Measurements from ENCODE around the gene ZRANB1. TPM values are rescaled to one million over a fixed set of nuclear protein-coding genes. Genes with fewer than 3 reads are reported as not detected.

ZRANB1 gene
- total RNA-seq, 4 donors from 2014 or later = 35.5 to 48.7 (median 44.3) TPM

GRCh38 chr10:124916098-124916584 is 25.8 kb upstream of the ZRANB1 start:
- 1 to 4% methylated on average over 8 to 9 of the region's 13 CpGs for WGBS, 2 donors (ENCODE audit: low coverage in 1 of 2)
- H3K4me1 ChIP-seq = peaks cover 0 to 55% (median 13%) of the 10 kb centered on the region in 3 donors
- no peak for TF ChIP-seq POLR2A (IDR thresholded peaks at IDR 0.05)
- no peak for TF ChIP-seq EP300 (IDR thresholded peaks at IDR 0.05)
- TF ChIP-seq, protein P1, sequence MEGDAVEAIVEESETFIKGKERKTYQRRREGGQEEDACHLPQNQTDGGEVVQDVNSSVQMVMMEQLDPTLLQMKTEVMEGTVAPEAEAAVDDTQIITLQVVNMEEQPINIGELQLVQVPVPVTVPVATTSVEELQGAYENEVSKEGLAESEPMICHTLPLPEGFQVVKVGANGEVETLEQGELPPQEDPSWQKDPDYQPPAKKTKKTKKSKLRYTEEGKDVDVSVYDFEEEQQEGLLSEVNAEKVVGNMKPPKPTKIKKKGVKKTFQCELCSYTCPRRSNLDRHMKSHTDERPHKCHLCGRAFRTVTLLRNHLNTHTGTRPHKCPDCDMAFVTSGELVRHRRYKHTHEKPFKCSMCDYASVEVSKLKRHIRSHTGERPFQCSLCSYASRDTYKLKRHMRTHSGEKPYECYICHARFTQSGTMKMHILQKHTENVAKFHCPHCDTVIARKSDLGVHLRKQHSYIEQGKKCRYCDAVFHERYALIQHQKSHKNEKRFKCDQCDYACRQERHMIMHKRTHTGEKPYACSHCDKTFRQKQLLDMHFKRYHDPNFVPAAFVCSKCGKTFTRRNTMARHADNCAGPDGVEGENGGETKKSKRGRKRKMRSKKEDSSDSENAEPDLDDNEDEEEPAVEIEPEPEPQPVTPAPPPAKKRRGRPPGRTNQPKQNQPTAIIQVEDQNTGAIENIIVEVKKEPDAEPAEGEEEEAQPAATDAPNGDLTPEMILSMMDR (IDR thresholded peaks at IDR 0.05) = no peak
- no peak for TF ChIP-seq POLR2AphosphoS5 (IDR thresholded peaks at IDR 0.05)
- H3K36me3 ChIP-seq = no peaks in the 10 kb centered on the region
- H3K4me3 ChIP-seq = peak overlapping the region; percentile 60 to 67
- H3K27me3 ChIP-seq = no peaks in the 10 kb centered on the region
- ATAC-seq = no peak
- H3K9me3 ChIP-seq = no peaks in the 10 kb centered on the region
- H3K27ac ChIP-seq = peak overlapping the region; percentile 95 to 99 (median 98)

DNA sequence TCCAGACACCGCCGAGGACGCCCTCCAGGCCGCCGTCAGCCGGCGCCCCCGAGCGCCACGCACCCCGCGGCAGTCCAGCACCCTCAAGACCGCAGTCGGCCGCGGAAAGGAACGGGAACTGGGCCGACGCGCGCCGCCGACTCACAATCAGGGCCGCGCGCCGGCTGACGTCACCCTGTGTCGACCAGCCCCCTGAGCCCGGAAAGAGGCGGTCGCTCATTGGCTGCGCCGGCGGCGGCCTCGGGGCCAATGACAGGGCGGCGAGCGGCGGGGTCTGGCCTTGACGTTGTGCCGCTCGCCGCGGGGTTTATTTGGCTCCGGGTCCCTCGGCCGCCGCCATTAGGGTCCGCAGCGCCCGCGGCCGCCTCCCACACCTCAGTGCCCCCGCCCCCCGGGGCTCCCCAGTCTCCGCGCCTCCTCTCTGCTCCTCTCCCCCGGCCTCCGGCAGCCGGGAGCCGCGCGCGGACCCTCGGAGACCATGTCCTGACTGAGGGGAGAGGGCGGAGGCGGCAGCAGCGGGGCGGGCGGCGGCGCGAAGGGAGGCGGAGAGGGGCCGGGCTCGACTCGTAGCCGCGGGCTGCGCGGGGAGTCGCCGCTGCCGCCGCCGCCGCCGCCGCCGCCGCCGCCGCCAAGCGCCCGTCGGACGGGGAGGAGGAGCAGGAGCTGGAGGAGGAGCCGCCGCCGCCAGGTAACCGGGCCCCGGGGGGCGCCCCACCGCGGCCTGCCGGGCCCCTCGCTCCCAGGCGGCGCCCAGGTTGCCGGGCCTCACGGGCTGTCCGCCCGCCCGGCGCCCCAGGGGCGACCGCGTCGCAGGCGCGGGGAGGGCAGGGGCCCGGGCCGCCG is 25.1 kb upstream of the ZRANB1 start:
- WGBS, 2 donors (ENCODE audit: low coverage in 1 of 2) = 0% methylated on average over 1 of the region's 126 CpGs; no CpG with 5 or more reads in 1 of the 2 donors
- H3K27ac ChIP-seq = peak overlapping the region; percentile 95 to 99 (median 98)
- TF ChIP-seq EP300 (IDR thresholded peaks at IDR 0.05) = no peak
- TF ChIP-seq POLR2A (IDR thresholded peaks at IDR 0.05) = peak; percentile 87 to 94
- TF ChIP-seq POLR2AphosphoS5 (IDR thresholded peaks at IDR 0.05) = peak; percentile 95
- TF ChIP-seq, protein P1 (IDR thresholded peaks at IDR 0.05) = no peak
- no peaks in the 10 kb centered on the region for H3K9me3 ChIP-seq
- no peaks in the 10 kb centered on the region for H3K36me3 ChIP-seq
- ATAC-seq = peak; percentile 99
- peak overlapping the region; percentile 60 to 67 for H3K4me3 ChIP-seq
- H3K27me3 ChIP-seq = no peaks in the 10 kb centered on the region
- H3K4me1 ChIP-seq = peaks cover 0 to 55% (median 13%) of the 10 kb centered on the region in 3 donors

- peak overlapping the region; percentile 95 to 99 (median 98) for H3K27ac ChIP-seq
- H3K4me1 ChIP-seq = peaks cover 0 to 52% (median 13%) of the 10 kb centered on the region in 3 donors
- WGBS, 2 donors (ENCODE audit: low coverage in 1 of 2) = 0 to 4% methylated on average over 14 to 17 of the region's 46 CpGs
- H3K36me3 ChIP-seq = peaks cover 0 to under 1% of the 10 kb centered on the region in 2 donors
- no peaks in the 10 kb centered on the region for H3K9me3 ChIP-seq
- TF ChIP-seq POLR2A (IDR thresholded peaks at IDR 0.05) (peak in 1 of 2 donors; percentile 18), EP300 (IDR thresholded peaks at IDR 0.05) (no peak), POLR2AphosphoS5 (IDR thresholded peaks at IDR 0.05) (peak; percentile 12)
- TF ChIP-seq, protein P1 (IDR thresholded peaks at IDR 0.05) = no peak
- ATAC-seq = peak; percentile 4
- H3K4me3 ChIP-seq = peak overlapping the region; percentile 60 to 67
- no peaks in the 10 kb centered on the region for H3K27me3 ChIP-seq
Measured at GRCh38 chr10:124917428-124918190, 24.3 kb upstream of the ZRANB1 start.

- Histone ChIP-seq H3K4me3 (peak overlapping the region; percentile 60 to 67), H3K4me1 (peaks cover 0 to 59% (median 13%) of the 10 kb centered on the region in 3 donors), H3K27ac (peak overlapping the region; percentile 95 to 99 (median 98)), H3K27me3 (no peaks in the 10 kb centered on the region), H3K9me3 (no peaks in the 10 kb centered on the region), H3K36me3 (peaks cover 0 to 8% of the 10 kb centered on the region in 2 donors)
- TF ChIP-seq, protein P1 (IDR thresholded peaks at IDR 0.05) = no peak
- TF ChIP-seq POLR2A (IDR thresholded peaks at IDR 0.05) (no peak), POLR2AphosphoS5 (IDR thresholded peaks at IDR 0.05) (no peak), EP300 (IDR thresholded peaks at IDR 0.05) (no peak)
- ATAC-seq = no peak
- 23 to 26% methylated on average over 9 to 11 of the region's 15 CpGs for WGBS, 2 donors (ENCODE audit: low coverage in 1 of 2)
Measured at GRCh38 chr10:124918191-124918830, 23.6 kb upstream of the ZRANB1 start.

All from gastroesophageal sphincter (tissue), 4 donors.